Sigmoid colon (tissue), 4 donors: ENCODE measurements around the gene CPEB1.

Experiments
- EP300 ChIP-seq, 4 donors: sonication (generic); formaldehyde crosslinking; IDR thresholded peaks; one replicate each; pipeline ENCODE4 v1.6.1; 2017; ENCODE audit warnings: antibody characterized with exemption in 4 of 4
- POLR2A ChIP-seq, 2 donors: fragments of 450-650 bp; IDR thresholded peaks; one replicate each; pipeline ENCODE4 v1.6.1; 2016; ENCODE audit warnings: antibody characterized with exemption in 2 of 2, mild to moderate bottlenecking in 2 of 2, moderate library complexity in 2 of 2
- POLR2AphosphoS5 ChIP-seq, 4 donors: sonication (generic); formaldehyde crosslinking; IDR thresholded peaks; one replicate each; pipeline ENCODE4 v1.6.1; 2017; ENCODE audit warnings: antibody characterized with exemption in 4 of 4
- TF ChIP-seq, protein P1 (sequence below), 4 experiments: fragments of 450-650 bp in 3 of 4; fragments of 200-600 bp in 1 of 4; IDR thresholded peaks; one replicate each; pipeline ENCODE4 v1.5.1; 2016 to 2019; ENCODE audit warnings: antibody characterized with exemption in 4 of 4, mild to moderate bottlenecking in 3 of 4, moderate library complexity in 2 of 4

GRCh38 chr15:82677720-82678323 lies 30.7 kb upstream of the CPEB1 start:
- TF ChIP-seq, protein P1, sequence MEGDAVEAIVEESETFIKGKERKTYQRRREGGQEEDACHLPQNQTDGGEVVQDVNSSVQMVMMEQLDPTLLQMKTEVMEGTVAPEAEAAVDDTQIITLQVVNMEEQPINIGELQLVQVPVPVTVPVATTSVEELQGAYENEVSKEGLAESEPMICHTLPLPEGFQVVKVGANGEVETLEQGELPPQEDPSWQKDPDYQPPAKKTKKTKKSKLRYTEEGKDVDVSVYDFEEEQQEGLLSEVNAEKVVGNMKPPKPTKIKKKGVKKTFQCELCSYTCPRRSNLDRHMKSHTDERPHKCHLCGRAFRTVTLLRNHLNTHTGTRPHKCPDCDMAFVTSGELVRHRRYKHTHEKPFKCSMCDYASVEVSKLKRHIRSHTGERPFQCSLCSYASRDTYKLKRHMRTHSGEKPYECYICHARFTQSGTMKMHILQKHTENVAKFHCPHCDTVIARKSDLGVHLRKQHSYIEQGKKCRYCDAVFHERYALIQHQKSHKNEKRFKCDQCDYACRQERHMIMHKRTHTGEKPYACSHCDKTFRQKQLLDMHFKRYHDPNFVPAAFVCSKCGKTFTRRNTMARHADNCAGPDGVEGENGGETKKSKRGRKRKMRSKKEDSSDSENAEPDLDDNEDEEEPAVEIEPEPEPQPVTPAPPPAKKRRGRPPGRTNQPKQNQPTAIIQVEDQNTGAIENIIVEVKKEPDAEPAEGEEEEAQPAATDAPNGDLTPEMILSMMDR (IDR thresholded peaks at IDR 0.05) = no peak
- TF ChIP-seq POLR2AphosphoS5 (IDR thresholded peaks at IDR 0.05) (no peak), EP300 (IDR thresholded peaks at IDR 0.05) (no peak), POLR2A (IDR thresholded peaks at IDR 0.05) (no peak)
